ENCODE data around the gene C1QTNF6. TPM values are rescaled to one million over a fixed set of nuclear protein-coding genes. Genes with fewer than 3 reads are reported as not detected.

Gene C1QTNF6
- total and polyA plus RNA-seq, 2 of the 4 experiments (the other 2 are of a cell fraction) = 1.1 to 10.9 TPM

- H3K23ac ChIP-seq (ENCODE audit: low read depth, low read length) = no peak overlapping the region
- H2BK5ac ChIP-seq (ENCODE audit: low read depth, low read length, poor library complexity, severe bottlenecking) = no peak overlapping the region
- CTCF ChIA-PET = interaction anchor here (0.5 to 1.6 kb wide), 2 partner anchors 11 to 231 kb away, joined by 4 to 5 read pairs; no protein-coding TSS in a partner anchor
- no peak overlapping the region for H2AK9ac ChIP-seq (replicated peaks; ENCODE audit: low read depth, low read length, poor library complexity)
- no peak overlapping the region for H4K91ac ChIP-seq (ENCODE audit: insufficient read depth, low read depth, low read length)
- no peak overlapping the region for H4K5ac ChIP-seq (ENCODE audit: low read depth, low read length)
- H4K20me1 ChIP-seq (ENCODE audit: insufficient read depth, low read length) = no peaks in the 10 kb centered on the region
- H3K4me1 ChIP-seq (ENCODE audit: control insufficient read depth, insufficient read depth, low read length) = peaks cover 4% of the 10 kb centered on the region; the same call in 1 of the 2 replicates
- no peak for DNase-seq
- WGBS, 2 experiments (ENCODE audit: extremely low coverage in 2 of 2, insufficient read length in 1 of 2) = 90% methylated on average over 2 of the region's 15 CpGs; no CpG with 5 or more reads in 1 of the 2 experiments
- H3K4me3 ChIP-seq (ENCODE audit: insufficient read depth, low read depth, low read length) = no peak overlapping the region
- no peak overlapping the region for H4K8ac ChIP-seq (ENCODE audit: low read depth in 2 of 2, low read length in 2 of 2)
- H3K79me1 ChIP-seq (ENCODE audit: low read depth in 1 of 2, low read length in 2 of 2) = no peaks in the 10 kb centered on the region
- TF ChIP-seq RAD21 (IDR thresholded peaks at IDR 0.05; ENCODE audit: low read length) (no peak), RCOR1 (IDR thresholded peaks at IDR 0.05; ENCODE audit: insufficient replicate concordance, low read length) (no peak), MXI1 (IDR thresholded peaks at IDR 0.05; ENCODE audit: borderline replicate concordance, low read depth, low read length) (no peak), FOS (IDR thresholded peaks at IDR 0.05; ENCODE audit: low read depth, low read length) (no peak), BHLHE40 (IDR thresholded peaks at IDR 0.05; ENCODE audit: low read depth, low read length) (no peak), CTCF (conservative IDR thresholded peaks at IDR 0.05; ENCODE audit: low read depth, low read length) (no peak), MAZ (IDR thresholded peaks at IDR 0.05; ENCODE audit: borderline replicate concordance, low read depth, low read length) (no peak), CHD1 (IDR thresholded peaks at IDR 0.05; ENCODE audit: low read depth, low read length) (no peak), SMC3 (IDR thresholded peaks at IDR 0.05; ENCODE audit: low read depth, low read length) (no peak), POLR2A (IDR thresholded peaks at IDR 0.05; ENCODE audit: low read depth, low read length) (no peak), ELK1 (IDR thresholded peaks at IDR 0.05; ENCODE audit: borderline replicate concordance, low read depth, low read length) (no peak), MAFK (IDR thresholded peaks at IDR 0.05; ENCODE audit: low read depth, low read length) (no peak), USF2 (IDR thresholded peaks at IDR 0.05; ENCODE audit: low read depth, low read length) (no peak), NFE2L2 (IDR thresholded peaks at IDR 0.05; ENCODE audit: low read depth, low read length) (no peak), CEBPB (IDR thresholded peaks at IDR 0.05; ENCODE audit: low read depth, low read length) (no peak), RFX5 (IDR thresholded peaks at IDR 0.05; ENCODE audit: low read depth, low read length) (no peak)
- H2BK120ac ChIP-seq (ENCODE audit: low read depth, low read length) = no peak overlapping the region
- no TSS peak for BruUV-seq (replicated peaks)
- no peak overlapping the region for H2AK5ac ChIP-seq (ENCODE audit: low read depth, low read length)
- no peaks in the 10 kb centered on the region for H3K9me1 ChIP-seq (ENCODE audit: insufficient read depth, low read length)
- no peak overlapping the region for H3K4me2 ChIP-seq (ENCODE audit: low read depth, low read length)
- intact Hi-C loops (cut with micrococcal nuclease) (no loop called here), dilution Hi-C loops (cut with HindIII; ENCODE audit: low sequenced_read_pairs, unreplicated experiment) (no loop called here), in situ Hi-C loops (cut with MboI; ENCODE audit: low sequenced_read_pairs) (no loop called here)
- H3K18ac ChIP-seq (ENCODE audit: low read depth, low read length) = no peak overlapping the region
- no peak overlapping the region for H3K27ac ChIP-seq (ENCODE audit: insufficient read depth, low read length)
- H2BK20ac ChIP-seq (ENCODE audit: low read depth, low read length) = no peak overlapping the region
- no peaks in the 10 kb centered on the region for H3K36me3 ChIP-seq (ENCODE audit: control insufficient read depth, insufficient read depth, low read length)
- H3K56ac ChIP-seq (ENCODE audit: extremely low read depth, insufficient read depth, low read length) = no peak overlapping the region
- H3K9me3 ChIP-seq (ENCODE audit: control insufficient read depth, insufficient read depth, low read length) = no peaks in the 10 kb centered on the region
- no peak overlapping the region for H2BK15ac ChIP-seq (ENCODE audit: low read depth, low read length)
- no peak overlapping the region for H3K9ac ChIP-seq (ENCODE audit: low read depth, low read length)
- no peak overlapping the region for H3K4ac ChIP-seq (ENCODE audit: low read depth, low read length)
- no peak overlapping the region for H2AFZ ChIP-seq (replicated peaks; ENCODE audit: low read length, poor library complexity)
- H3K27me3 ChIP-seq (ENCODE audit: control insufficient read depth, insufficient read depth, low read length) = peaks cover 64% of the 10 kb centered on the region
- no peak overlapping the region for H3K14ac ChIP-seq (replicated peaks; ENCODE audit: low read depth, low read length)
- POLR2A ChIA-PET (ENCODE audit: unreplicated experiment) = no interaction called here
- no peak for ATAC-seq (ENCODE audit: low read depth)
Measured at GRCh38 chr22:37210041-37210803, 22.2 kb upstream of the C1QTNF6 start.
